H9 (cell line): Measurements from ENCODE around the gene CRTAP. TPM values are rescaled to one million over a fixed set of nuclear protein-coding genes. Genes with fewer than 3 reads are reported as not detected.

ENCODE experiments used
- DNase-seq: peaks from one replicate; pipeline ENCODE4 v3.0.0-alpha.2; 2017
- H2AFZ ChIP-seq: one replicate; pipeline ENCODE4 v1.6.1; 2013; ENCODE audit warnings: mild to moderate bottlenecking, low read length, control low read depth, moderate library complexity
- H2AK5ac ChIP-seq: 2 replicates; pipeline ENCODE4 v1.6.1; 2013; ENCODE audit warnings: low read length, control low read depth, mixed read lengths; ENCODE audit not compliant: insufficient read length
- H2BK120ac ChIP-seq: one replicate; pipeline ENCODE4 v1.6.1; 2013; ENCODE audit warnings: low read depth, mild to moderate bottlenecking, low read length, control low read depth, inconsistent platforms; ENCODE audit not compliant: poor library complexity, severe bottlenecking
- H2BK12ac ChIP-seq: 2 replicates; pipeline ENCODE4 v1.6.1; 2013; ENCODE audit warnings: low read length, control low read depth, mixed read lengths, low read depth; ENCODE audit not compliant: insufficient read length
- H2BK15ac ChIP-seq: 2 replicates; pipeline ENCODE4 v1.6.1; 2013; ENCODE audit warnings: low read depth, low read length, control low read depth
- H2BK20ac ChIP-seq: one replicate; pipeline ENCODE4 v1.6.1; 2013; ENCODE audit warnings: low read depth, mild to moderate bottlenecking, low read length, control low read depth, inconsistent platforms; ENCODE audit not compliant: poor library complexity, severe bottlenecking
- H2BK5ac ChIP-seq: 2 replicates; pipeline ENCODE4 v1.6.1; 2013; ENCODE audit warnings: low read length, control low read depth, mixed read lengths; ENCODE audit not compliant: insufficient read length
- H3K14ac ChIP-seq: 2 replicates; pipeline ENCODE4 v1.6.1; 2013; ENCODE audit warnings: low read length, control low read depth; ENCODE audit not compliant: insufficient read depth
- H3K18ac ChIP-seq: 2 replicates; pipeline ENCODE4 v1.6.1; 2013; ENCODE audit warnings: low read depth, mild to moderate bottlenecking, mixed read lengths, low read length, control low read depth; ENCODE audit not compliant: insufficient read length
- H3K23ac ChIP-seq: 2 replicates; pipeline ENCODE4 v1.6.1; 2013; ENCODE audit warnings: low read length, control low read depth, mixed read lengths, low read depth; ENCODE audit not compliant: insufficient read length
- H3K23me2 ChIP-seq: 2 replicates; pipeline ENCODE4 v1.6.1; 2013; ENCODE audit warnings: low read depth, mild to moderate bottlenecking, mixed read lengths, low read length, control low read depth; ENCODE audit not compliant: insufficient read length, poor library complexity, severe bottlenecking
- H3K27ac ChIP-seq: 2 replicates; pipeline ENCODE4 v1.5.1; 2013; ENCODE audit warnings: low read length, control low read depth, mixed read lengths, low read depth; ENCODE audit not compliant: insufficient read length
- H3K27me3 ChIP-seq: 2 replicates; pipeline ENCODE4 v1.6.1; 2013; ENCODE audit warnings: low read length, control low read depth, inconsistent platforms; ENCODE audit not compliant: insufficient read depth
- H3K4ac ChIP-seq: 2 replicates; pipeline ENCODE4 v1.6.1; 2013; ENCODE audit warnings: low read depth, mild to moderate bottlenecking, control low read depth, inconsistent platforms, low read length, moderate library complexity
- H3K4me1 ChIP-seq: 2 replicates; pipeline ENCODE4 v1.6.1; 2013; ENCODE audit warnings: low read length, control low read depth, inconsistent platforms; ENCODE audit not compliant: insufficient read depth
- H3K4me2 ChIP-seq: 2 replicates; pipeline ENCODE4 v1.6.1; 2013; ENCODE audit warnings: low read length, control low read depth, mixed read lengths; ENCODE audit not compliant: insufficient read length, insufficient read depth
- H3K56ac ChIP-seq: 2 replicates; pipeline ENCODE4 v1.6.1; 2013; ENCODE audit warnings: low read depth, mild to moderate bottlenecking, mixed read lengths, low read length, control low read depth; ENCODE audit not compliant: insufficient read length
- H3K79me1 ChIP-seq: 2 replicates; pipeline ENCODE4 v1.6.1; 2013; ENCODE audit warnings: low read depth, mild to moderate bottlenecking, moderate library complexity, low read length, control low read depth, inconsistent platforms; ENCODE audit not compliant: insufficient read depth, poor library complexity, severe bottlenecking
- H3K79me2 ChIP-seq: 2 replicates; pipeline ENCODE4 v1.6.1; 2013; ENCODE audit warnings: low read length, control low read depth, inconsistent platforms; ENCODE audit not compliant: insufficient read depth
- H3K9ac ChIP-seq: 2 replicates; pipeline ENCODE4 v1.6.1; 2013; ENCODE audit warnings: low read length, control low read depth, mixed read lengths; ENCODE audit not compliant: insufficient read length; ENCODE audit errors: extremely low read depth
- H3K9me3 ChIP-seq: one replicate; pipeline ENCODE4 v1.6.1; 2013; ENCODE audit warnings: low read depth, low read length, inconsistent platforms; ENCODE audit not compliant: control insufficient read depth
- H3T11ph ChIP-seq: one replicate; pipeline ENCODE4 v1.6.1; 2013; ENCODE audit warnings: mild to moderate bottlenecking, low read length, control low read depth, inconsistent platforms
- H4K20me1 ChIP-seq: one replicate; pipeline ENCODE4 v1.6.1; 2013; ENCODE audit not compliant: control insufficient read depth, insufficient read length, insufficient read depth
- H4K5ac ChIP-seq: 2 replicates; pipeline ENCODE4 v1.6.1; 2013; ENCODE audit warnings: low read depth, mild to moderate bottlenecking, mixed read lengths, low read length, control low read depth; ENCODE audit not compliant: insufficient read length
- H4K8ac ChIP-seq: replicated peaks from 2 replicates; pipeline ENCODE4 v1.6.1; 2013; ENCODE audit warnings: low read length, control low read depth, mixed read lengths, low read depth; ENCODE audit not compliant: insufficient read length
- H4K91ac ChIP-seq: 2 replicates; pipeline ENCODE4 v1.6.1; 2013; ENCODE audit warnings: low read depth, mild to moderate bottlenecking, moderate library complexity, mixed read lengths, low read length, control low read depth; ENCODE audit not compliant: insufficient read length
- H3K27ac Mint-ChIP-seq, 3 experiments: 2 replicates in 2 of 3; 3 replicates in 1 of 3; pipeline ENCODE4 v1.8.0; 2020 to 2021; ENCODE audit warnings: mixed read lengths in 3 of 3, mild to moderate bottlenecking in 1 of 3, moderate library complexity in 1 of 3
- H3K27me3 Mint-ChIP-seq: 2 replicates; pipeline ENCODE4 v1.8.0; 2021; ENCODE audit warnings: low read depth, mild to moderate bottlenecking, moderate library complexity, mixed read lengths
- H3K36me3 Mint-ChIP-seq, 3 experiments: 2 replicates in 2 of 3; 3 replicates in 1 of 3; pipeline ENCODE4 v1.8.0; 2020 to 2021; ENCODE audit warnings: low read depth in 3 of 3, mixed read lengths in 3 of 3; ENCODE audit not compliant: insufficient read depth in 1 of 3
- H3K4me1 Mint-ChIP-seq, 2 experiments: 2 replicates each; pipeline ENCODE4 v1.8.0; 2020; ENCODE audit warnings: mixed read lengths in 2 of 2
- H3K4me3 Mint-ChIP-seq, 2 experiments: 2 replicates in 1 of 2; 3 replicates in 1 of 2; pipeline ENCODE4 v1.8.0; 2020 to 2021; ENCODE audit warnings: mild to moderate bottlenecking in 2 of 2, mixed read lengths in 2 of 2, moderate library complexity in 1 of 2
- H3K9me3 Mint-ChIP-seq, 2 experiments: 2 replicates in 1 of 2; 3 replicates in 1 of 2; pipeline ENCODE4 v1.8.0; 2020; ENCODE audit warnings: mild to moderate bottlenecking in 2 of 2, mixed read lengths in 2 of 2, moderate library complexity in 1 of 2
- WGBS: extraction: QIAGEN DNeasy Blood & Tissue Kit; methylation state at CpG from one replicate; pipeline ENCODE4 v1.1.7; 2013; ENCODE audit warnings: missing lambda C conversion rate, low lambda C conversion rate, mixed read lengths; ENCODE audit not compliant: insufficient read length; ENCODE audit errors: extremely low coverage; 5-methylcytosine and 5-hydroxymethylcytosine counted together
- total RNA-seq: library from RNA; stranded (reverse); gene quantifications from 2 replicates; pipeline ENCODE4 v1.2.1, GENCODE V29; 2021
- TF ChIP-seq, protein P1 (sequence below): fragments of 200-600 bp; sonication (generic); conservative IDR thresholded peaks from 3 replicates; pipeline ENCODE4 v1.8.0; 2021; ENCODE audit warnings: antibody characterized with exemption, mild to moderate bottlenecking

Gene CRTAP
- total RNA-seq, 1 experiment from 2014 or later = 159 TPM

- no peaks in the 10 kb centered on the region for H3K9me3 ChIP-seq
- no peaks in the 10 kb centered on the region for H3K79me1 ChIP-seq
- H2BK15ac ChIP-seq = no peak overlapping the region
- TF ChIP-seq, protein P1, sequence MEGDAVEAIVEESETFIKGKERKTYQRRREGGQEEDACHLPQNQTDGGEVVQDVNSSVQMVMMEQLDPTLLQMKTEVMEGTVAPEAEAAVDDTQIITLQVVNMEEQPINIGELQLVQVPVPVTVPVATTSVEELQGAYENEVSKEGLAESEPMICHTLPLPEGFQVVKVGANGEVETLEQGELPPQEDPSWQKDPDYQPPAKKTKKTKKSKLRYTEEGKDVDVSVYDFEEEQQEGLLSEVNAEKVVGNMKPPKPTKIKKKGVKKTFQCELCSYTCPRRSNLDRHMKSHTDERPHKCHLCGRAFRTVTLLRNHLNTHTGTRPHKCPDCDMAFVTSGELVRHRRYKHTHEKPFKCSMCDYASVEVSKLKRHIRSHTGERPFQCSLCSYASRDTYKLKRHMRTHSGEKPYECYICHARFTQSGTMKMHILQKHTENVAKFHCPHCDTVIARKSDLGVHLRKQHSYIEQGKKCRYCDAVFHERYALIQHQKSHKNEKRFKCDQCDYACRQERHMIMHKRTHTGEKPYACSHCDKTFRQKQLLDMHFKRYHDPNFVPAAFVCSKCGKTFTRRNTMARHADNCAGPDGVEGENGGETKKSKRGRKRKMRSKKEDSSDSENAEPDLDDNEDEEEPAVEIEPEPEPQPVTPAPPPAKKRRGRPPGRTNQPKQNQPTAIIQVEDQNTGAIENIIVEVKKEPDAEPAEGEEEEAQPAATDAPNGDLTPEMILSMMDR = no peak
- H3K23ac ChIP-seq = no peak overlapping the region
- no peak overlapping the region for H3K56ac ChIP-seq
- H4K5ac ChIP-seq = no peak overlapping the region
- H3K4ac ChIP-seq = no peak overlapping the region
- no peaks in the 10 kb centered on the region for H3K27me3 ChIP-seq
- no CpG with 5 or more reads among the region's 3 CpGs for WGBS
- H3K79me2 ChIP-seq = no peaks in the 10 kb centered on the region
- H2AK5ac ChIP-seq = no peak overlapping the region
- H3K4me1 ChIP-seq = no peaks in the 10 kb centered on the region
- Mint-ChIP-seq H3K4me3 (no peak overlapping the region), H3K27ac (no peak overlapping the region), H3K36me3 (peaks cover 0 to 2% (median 2%) of the 10 kb centered on the region in 3 experiments; a peak in 3 of 7 replicates), H3K27me3 (no peaks in the 10 kb centered on the region; the same call in 1 of the 2 replicates), H3K9me3 (no peaks in the 10 kb centered on the region), H3K4me1 (peaks cover 4% of the 10 kb centered on the region in 2 experiments; a peak in 2 of 4 replicates)
- no peak overlapping the region for H3K9ac ChIP-seq
- no peak overlapping the region for H2AFZ ChIP-seq
- H3K18ac ChIP-seq = no peak overlapping the region
- no peak overlapping the region for H2BK12ac ChIP-seq
- no peak overlapping the region for H3K27ac ChIP-seq
- no peak overlapping the region for H3K4me2 ChIP-seq
- no peak overlapping the region for H2BK120ac ChIP-seq
- H2BK20ac ChIP-seq = no peak overlapping the region
- H4K91ac ChIP-seq = no peak overlapping the region
- H3K14ac ChIP-seq = no peak overlapping the region
- no peak overlapping the region for H4K8ac ChIP-seq
- no peak overlapping the region for H2BK5ac ChIP-seq
- no peak for DNase-seq
- no peaks in the 10 kb centered on the region for H3K23me2 ChIP-seq
- H3T11ph ChIP-seq = no peak overlapping the region
- no peaks in the 10 kb centered on the region for H4K20me1 ChIP-seq
Measured at GRCh38 chr3:33155301-33155700, 41.5 kb downstream of the CRTAP start.
